ENCODE results near the gene PRKAG2.
A peak's percentile ranks its signal among the peaks of the same experiment; 100 is the strongest.
"Not testable (repeated sequence)": the region's sequence is repeated elsewhere in the genome, so short reads cannot be mapped to it uniquely, and the experiment has no call there.

PRKAG2 gene

DNA sequence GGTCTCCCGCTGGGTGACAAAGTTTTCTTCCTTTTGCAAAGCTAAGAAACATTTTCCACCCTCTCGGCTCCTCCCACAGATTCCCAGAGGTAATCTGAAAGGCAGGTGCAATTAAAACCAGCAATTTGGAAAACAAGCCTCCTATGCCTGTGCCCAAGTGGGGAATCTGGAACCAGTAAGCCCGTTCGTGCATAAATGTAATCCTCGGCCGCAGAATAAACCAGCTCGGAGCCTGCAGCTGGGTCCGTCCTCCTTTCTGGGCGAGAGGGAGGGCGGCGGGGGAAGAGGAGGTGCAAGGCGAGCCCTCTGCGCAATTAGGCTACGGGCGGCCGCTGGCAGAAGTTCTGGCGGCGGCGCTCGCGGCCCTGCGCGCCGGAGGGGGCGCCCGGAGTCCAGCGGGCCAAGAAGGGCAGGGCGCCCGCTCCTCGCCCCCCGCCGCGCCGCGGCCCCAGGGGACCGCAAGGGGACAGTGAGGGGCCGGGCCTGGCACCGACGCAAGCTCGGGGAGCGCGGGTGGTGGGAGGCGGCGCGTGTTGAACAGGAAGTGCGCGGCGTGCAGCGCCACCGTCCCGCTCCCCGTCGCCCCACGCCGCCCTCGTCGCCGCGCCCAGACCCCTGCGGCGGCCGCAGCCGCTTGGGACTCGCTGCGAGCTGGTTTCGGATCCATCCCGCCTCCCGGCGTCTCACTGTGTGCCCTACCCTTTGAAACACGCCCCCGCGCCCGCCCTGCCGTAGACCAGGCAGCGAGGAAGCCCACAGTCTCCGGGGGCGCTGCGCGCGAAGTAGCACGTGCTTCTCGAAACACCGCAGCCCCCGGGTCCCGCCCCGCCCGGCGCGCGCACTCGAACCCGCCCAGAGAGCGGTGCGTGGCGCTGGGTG is at the start of gene PRKAG2:
Gene PRKAG2 (minus strand): TSS at position 217 of the 879 bp plus-strand sequence. CDS start 495 bp downstream, outside the sequence.
- peak; percentile 71 for DNase-seq

DNA sequence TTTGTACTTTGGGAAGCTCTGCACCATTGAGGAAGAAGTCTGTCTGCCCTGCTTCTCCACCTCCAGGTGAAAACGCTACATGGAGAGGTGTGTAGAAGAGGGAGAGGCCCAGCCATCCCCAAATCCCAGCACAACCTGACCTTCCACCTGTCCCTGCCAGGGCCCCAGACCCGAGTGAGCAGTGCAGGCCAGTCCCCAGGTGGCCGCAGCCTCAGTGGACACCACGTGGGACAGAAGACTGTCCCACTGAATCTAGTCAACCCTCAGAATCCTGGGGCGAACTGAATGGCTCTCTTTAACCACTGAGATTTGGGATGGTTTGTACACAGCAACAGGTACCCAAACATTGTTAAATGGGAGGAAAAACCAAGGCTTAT is 49.4 kb upstream of the PRKAG2 start:
- DNase-seq: no peak

DNA sequence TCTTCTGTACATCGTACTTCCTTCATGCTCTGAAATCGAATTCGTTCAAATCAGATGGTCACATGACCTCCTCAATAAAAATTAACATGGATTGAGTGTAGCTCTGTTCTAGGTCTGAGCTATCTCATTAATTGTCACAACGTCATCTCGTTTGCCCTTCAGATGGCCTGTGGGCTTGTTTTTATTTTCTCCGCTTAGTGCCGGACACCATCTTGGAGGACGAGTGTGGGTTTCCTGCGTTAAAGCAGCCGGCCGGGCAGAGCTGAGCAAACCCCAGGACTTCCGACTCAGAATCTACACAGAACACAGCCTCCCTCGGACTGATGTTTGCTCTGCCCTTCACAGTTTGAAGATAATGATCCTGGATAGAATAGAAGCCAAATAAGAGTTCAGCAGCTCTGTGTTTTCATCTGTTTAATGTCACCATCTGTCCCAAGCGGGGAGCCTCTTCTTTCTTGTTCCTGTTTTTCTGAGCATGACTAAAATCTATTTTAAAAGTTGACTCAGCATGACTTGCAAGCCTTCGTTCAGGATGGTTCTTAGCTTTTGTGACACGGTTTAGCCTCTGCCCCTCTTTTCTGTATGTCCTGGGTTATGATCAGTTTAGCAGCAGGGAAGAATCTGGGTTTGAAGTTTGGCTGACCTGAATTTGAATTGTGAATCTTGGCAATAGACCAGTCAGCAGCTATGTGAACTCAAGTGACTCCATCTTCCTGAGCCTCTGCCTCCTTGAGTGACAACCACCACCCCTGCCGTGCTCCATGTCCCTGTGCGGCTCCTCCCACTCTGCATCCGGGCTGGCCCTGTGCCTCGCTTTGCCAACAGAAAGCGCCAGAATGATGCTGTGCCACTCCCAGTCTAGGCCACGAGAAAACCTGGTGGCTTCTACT is 48.8 kb upstream of the PRKAG2 start:
- peak; percentile 92 for DNase-seq

DNA sequence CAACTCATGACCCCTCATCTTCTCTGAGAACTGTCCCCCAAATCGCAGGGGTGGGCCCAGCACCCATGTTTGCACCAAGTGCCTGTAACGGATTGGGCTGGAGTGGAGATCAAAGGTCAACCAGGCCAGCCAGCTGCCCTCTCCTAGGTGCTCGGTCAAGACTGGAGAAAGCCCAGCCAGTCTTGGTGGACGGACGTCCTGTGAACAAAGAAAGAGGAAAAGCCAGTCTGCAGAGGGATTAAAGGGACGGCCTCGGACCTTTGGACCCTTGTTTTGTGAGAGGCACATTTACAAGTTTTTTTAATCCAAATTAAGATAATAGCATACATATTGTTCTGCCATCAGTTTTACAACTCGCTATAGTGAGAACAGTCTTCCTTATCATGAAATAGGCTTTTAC is 47.6 kb upstream of the PRKAG2 start:
- DNase-seq: no peak

DNA sequence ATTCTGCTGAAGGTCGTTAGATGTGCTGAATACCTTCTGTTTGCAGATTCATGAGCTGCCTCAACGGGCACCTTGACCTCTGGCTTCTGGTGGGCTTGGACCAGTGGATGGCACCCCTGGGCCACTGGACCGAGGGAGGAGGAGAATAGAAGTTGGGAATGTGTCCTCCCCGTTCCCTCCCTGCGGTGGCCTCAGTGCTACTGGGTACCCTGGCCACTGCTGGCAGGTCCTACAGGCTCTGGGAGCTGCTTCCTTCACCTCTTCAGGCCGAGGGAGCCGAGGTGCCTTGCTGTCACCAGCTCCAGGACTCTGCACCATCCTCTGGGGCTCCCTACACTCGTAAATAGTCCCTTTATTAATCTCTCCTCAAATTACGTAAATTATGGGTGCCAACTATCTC is 47.1 kb upstream of the PRKAG2 start:
- no peak for DNase-seq

DNA sequence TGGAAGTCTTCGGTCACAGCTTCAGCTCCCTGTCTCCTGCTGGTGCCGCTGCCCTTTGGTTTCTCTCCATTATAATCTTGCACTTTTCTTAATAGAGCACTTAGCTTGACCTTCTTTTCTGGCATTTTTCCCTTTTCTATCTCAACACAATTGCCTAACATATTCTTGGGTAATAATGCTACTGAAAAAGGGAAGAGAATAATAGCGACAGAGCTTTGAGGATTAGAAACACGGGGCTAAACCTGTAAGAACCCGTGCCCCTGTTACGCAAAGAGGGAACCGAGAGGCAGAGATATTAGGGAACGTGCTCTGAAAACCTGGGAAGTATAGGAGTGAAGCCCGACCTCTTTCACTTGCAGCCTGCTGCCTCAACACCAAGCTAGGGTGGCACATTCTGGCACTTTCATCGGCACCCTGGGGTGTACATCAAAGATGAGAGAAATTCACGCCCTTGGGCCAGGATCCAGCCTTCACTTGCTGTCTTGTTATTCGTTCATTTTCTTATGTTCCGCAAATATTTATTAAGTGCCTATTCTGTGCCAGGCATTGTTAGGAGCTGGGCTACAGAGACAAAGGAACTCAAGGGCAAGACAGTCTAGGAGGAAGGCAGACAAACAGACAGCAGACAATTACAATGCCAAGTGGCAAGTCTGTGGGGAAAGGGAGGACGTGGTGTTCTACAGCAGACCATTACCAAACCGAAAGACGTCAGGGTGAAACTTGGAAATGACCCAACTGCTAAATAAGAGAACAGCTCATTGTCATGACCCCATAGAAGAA is 46.4 kb upstream of the PRKAG2 start:
- peak; percentile 97 for DNase-seq

DNA sequence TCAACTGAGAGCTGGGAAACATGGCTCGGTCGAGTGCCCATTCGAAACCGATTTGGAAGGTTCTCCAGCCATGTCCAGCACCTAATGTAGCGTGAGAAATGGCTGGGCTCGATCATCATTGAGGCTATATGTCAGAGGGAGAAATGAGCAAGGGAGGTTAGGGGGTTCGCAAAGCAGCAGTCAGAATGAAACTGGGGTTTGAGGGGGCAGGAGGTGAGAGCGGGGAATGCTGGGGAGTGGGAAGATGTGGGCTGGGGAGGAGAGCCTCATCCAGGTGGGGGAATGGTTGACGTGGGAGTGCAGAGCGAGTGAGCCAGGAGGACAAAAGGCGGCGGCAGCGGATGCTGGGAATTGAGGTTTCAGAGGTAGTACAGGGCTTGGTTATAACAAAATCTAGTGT is 44.5 kb upstream of the PRKAG2 start:
- DNase-seq: no peak

DNA sequence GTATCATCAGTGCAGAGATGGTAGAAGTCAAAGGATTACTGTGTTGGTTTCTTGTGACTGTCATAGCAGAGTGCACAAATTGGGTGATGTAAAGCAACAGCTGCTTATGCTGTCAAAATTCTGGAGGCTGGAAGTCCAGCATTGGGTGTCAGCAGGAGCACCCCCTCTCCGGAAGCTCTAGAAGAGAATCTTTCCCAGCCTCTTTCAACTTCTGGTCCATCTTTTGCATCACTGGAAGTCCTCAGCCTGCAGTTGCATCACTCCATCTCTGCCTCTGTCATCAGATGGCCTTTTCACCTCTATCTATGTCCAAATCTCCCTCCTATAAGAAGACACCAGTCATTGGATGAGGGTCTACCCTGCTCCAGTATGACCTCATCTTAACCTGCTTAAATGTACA is 43.6 kb upstream of the PRKAG2 start:
- peak; percentile 79 for DNase-seq

DNA sequence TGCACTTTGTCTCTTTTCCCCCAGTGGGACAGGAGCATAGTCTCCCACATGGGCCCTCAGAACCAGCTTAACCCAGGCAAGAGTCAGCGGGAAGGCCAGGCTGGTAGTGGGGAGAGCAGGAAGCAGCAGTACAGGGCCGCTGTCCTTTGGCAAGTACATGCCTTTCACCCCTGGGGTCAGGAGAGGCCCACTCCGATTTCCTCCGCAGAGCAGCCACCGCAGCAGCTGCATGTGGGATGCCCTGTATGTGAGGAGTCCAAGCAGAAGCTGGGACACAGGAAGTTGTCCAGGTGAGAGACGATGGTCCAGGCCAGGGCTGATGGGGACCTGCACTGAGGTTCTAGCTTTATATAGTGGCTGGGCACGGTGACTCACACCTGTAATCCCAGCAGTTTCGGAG is 42.7 kb upstream of the PRKAG2 start:
- no peak for DNase-seq

DNA sequence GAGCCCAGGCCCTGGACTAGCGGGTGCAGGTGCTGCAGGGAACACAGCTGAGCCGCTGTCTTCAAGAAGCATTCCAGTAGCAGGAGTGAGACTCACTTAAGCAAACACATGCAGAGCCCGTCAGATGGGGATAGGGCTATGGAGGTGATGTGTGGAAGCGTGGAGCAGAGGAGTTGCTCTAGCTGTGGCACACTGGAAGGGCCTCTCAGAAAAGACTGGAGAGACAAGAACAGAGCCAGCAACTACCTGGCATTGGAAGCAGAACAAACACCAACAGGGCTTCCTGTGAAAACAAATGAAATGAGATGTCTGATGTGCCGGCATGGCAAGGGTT is 41.6 kb upstream of the PRKAG2 start:
- no peak for DNase-seq

DNA sequence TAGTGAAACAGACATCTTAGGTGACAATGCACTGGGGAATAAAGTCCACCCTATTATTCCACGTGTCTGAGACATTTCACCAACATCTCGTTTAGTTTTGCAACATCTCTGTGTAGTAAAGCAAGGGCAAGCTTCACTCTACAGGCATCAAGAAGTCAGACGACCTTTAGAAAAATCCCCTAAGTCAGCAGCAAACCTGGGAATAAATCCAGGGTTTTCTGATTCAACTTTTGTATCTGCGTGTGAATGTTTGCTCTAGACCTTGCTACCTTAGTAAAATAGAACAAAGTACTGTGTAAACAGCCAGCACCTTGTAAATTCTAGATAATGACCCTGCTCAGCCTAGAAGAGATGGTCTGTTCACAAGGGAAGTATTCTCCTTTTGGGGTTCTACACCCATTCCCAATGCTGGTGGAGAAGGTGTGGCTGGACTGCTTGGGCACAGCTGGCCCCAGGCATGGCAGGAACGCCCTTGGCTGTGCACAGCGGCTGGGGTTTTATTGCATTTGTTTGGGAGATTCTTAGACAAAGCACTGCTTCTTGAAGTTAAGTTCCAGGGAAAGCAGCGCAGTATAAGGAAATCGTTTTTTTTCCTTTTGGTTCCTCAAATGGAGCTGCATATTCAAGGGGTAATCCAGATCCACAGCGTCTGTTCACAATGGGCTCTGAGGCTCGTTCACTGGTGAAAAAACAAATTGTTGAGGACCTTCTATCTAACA is 41.0 kb upstream of the PRKAG2 start:
- DNase-seq: peak; percentile 62

DNA sequence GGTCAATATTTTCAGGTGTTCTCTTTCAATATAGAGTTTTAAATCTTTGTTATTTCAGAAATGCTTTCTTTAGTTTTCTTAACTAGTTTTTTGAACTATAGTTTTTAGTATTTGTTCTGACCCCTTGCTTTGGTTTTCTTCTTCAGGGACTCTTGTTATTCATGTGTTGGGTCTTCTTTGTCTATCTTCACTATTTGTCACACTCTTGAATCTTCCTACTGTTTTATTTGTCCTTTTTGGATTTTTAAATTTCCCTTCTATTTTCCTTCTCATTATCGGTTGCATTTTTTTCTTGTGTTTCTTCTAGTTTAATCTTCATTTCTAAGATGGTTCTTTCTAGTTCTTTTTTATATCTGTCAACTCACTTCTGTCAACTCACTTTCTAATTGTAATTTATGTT is 37.1 kb upstream of the PRKAG2 start:
- no peak for DNase-seq

DNA sequence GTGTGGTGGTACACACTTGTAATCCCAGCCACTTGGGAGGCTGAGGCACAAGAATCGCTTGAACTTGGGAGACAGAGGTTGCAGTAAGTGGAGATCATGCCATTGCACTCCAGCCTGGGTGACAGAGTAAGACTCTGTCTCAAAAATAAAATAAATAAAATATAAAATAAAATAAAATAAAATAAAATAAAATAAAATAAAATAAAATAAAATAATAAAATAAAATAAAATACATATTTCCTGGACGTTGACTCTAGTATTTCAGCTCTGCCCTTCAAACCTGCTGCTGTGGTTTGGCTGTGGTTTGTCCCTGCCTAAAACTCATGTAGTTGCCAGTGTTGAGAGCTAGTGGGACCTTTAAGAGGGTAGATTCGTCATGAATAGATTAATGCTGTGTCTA is 33.7 kb upstream of the PRKAG2 start:
- DNase-seq: not testable (repeated sequence)

DNA sequence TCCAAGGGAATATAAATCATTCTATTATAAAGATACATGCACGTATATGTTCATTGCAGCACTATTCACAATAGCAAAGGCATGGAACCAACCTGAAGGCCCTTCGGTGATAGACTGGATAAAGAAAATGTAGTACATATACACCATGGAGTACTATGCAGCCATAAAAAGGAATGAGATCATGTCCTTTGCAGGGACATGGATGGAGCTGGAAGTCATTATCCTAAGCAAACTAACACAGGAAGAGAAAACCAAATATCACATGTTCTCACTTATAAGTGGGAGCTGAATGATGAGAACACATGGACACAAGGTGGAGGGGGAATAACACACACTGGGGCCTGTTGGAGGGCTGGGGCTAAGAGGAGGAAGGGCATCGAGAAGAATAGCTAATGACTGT is 30.2 kb upstream of the PRKAG2 start:
- not testable (repeated sequence) for DNase-seq

DNA sequence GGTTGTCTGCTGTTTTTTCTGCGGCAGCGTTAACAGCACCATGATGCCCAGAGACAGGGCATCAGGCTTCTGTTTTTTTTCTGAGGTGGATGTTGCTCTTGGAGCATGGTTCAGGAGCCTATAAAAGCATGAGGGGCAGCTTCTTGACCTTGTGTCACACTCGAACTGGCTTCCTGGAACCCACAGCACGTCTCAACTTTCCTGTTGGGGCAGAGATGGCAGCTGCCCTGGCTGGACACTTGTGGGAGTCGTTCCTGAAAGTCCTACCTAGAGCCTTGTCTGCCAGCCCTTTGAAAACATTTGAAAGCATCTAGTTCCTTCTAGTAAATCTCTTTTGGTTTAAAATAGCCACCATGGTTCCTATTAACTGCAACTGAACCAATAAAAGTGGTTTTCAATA is 28.9 kb upstream of the PRKAG2 start:
- DNase-seq: no peak

DNA sequence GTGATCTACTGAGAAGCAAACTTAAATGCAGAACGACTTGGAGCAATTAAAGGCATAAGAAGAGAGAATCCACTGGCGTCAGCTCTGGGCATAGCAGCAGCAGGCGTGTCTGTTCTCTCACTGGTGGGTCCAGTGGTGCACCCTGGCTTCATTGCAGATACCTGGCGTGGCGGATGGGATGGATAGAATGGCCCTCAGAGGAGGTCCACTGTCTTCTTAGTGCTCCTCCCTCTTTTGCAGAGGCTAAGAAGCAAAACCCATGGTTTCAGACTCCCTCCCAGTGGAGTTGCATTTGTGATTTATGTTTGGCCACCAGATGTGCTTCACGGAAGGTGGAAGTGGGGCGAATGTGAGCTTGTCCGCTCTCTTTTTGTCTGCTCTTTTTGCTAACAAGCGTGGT is 28.4 kb upstream of the PRKAG2 start:
- no peak for DNase-seq

DNA sequence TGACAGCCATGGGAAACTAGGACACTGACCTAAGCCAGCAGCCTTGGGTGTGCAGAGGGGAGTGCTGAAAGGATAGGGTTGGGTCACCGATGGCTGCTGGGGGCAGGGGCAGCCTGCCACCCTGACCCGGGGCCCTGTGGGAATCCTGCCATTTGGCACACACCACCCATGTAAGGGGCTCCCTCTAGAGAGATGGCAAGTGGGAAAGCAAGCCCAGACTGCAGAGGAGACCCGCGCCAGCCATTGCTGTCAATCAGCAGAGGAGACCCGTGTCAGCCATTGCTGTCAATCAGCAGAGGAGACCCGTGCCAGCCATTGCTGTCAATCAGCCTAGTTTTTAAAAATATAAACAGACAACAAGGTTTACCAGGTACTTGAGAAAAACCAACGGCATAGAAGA is 27.4 kb upstream of the PRKAG2 start:
- no peak for DNase-seq

DNA sequence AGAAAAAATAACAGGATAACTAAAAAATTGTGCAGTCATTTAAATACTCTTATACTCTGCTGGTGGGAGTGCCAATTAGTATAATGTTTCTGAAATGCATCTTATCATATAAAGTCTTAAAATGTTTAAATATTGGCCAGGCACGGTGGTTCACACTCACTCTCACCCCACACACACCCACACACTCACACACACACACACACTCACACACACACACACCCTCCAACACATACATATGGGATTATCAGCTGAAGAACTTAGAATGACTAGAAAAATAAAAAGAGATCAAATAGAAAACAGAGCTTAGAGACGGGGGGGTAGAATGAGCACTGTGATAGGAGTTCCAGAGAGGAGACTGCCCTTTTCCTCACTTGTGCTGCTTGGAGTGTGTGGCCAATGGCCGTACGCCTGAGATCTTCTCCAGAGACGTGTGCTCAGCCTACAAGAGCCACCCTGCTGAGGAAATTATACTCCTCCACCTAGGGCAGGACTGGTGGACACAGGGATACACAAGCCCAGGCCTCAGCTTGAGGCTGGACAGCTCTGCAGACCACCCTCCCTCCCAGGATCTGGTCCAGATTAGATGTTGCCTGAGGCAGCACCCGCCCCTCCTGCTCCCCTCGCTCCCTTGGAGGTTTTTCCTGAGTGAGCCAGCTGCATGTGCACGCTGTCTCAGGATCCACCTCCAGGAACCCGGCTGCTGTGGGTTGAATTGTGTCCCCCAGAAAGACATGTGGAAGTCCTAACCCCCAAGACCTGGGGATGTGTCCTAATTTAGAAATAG is 26.5 kb upstream of the PRKAG2 start:
- DNase-seq: no peak

DNA sequence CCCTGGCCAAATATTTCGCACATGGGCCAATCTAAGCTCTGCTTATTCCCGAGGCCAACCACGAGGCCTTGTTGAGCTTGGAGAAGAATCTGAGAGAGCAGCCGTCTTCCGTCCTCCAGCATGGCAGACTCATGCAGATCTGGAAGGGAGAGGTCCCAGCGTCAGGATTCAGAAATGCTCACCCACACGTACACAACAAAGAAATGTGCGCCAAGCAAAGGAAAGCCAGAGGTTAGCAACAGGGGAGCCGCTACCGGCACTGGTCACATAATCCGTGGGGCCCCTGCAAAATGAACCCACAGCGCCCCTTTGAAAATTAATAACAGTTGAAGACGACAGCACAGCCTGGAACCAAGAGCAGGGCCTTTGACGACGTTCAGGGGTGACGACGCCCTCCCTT is 25.4 kb upstream of the PRKAG2 start:
- DNase-seq: no peak

DNA sequence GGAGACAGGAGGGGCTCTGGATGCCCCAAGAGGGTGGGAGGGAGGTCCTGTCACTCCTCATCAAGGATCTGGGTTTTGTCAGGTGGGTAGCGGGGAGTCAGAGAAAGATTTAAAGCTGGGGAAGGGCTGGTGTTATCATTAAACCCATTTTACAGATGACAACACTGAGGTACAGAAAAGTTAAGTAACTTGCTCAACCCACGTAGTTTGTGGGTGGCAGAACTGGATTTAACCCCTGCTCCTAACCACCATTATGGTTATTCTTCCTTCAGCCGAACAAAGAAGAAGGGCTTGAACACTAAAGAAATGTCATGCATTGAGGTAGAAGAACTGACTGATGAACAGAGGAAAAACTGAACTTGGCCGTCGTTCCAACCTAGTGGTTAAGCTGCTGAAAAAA is 24.9 kb upstream of the PRKAG2 start:
- DNase-seq: no peak

DNA sequence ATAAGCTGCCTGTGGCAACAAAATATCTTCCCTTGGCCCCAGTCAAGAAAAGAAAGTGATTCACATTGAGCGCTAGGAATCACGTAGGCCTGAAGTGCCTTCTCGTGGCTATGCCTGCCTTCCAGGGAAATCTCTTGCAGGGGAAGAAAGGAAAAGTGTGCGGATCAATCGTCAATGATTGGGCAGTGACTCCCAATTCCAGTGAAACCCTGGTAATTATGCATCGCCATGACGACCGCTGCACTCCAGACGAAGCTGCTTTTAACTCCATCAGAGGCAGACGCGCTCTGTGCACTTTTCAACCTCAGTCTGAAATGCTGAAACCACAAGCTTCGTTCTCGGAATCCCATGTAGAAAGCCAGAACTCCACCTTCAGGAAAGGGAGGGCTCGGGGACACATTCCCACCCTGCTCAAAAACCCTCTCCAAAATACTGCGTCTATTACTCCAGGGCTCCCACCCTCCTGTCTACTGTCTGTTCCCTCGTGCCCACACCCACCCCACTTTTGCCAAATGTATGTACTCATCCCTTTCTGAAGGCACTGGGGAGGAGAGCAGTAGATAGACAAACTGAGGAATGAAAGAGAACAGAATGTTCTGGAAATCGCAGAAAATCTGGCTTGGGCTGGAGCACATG is 24.2 kb upstream of the PRKAG2 start:
- DNase-seq: no peak

Measured in suppressor macrophage treated with lipopolysaccharide for 4 hours (primary cell).